ENCODE results near the gene HUWE1.

- TF ChIP-seq CTCF (IDR thresholded peaks at IDR 0.05): no peak
- no peak for TF ChIP-seq POLR2A (IDR thresholded peaks at IDR 0.05)
Measured at GRCh38 chrX:53704294-53704693, 17.8 kb upstream of the HUWE1 start.
